Nephron progenitor cell (in vitro differentiated cells): ENCODE measurements around the gene POU2AF3.
"Not testable (repeated sequence)": the region's sequence is repeated elsewhere in the genome, so short reads cannot be mapped to it uniquely, and the experiment has no call there.

Experiments
- DNase-seq: peaks from one replicate; pipeline ENCODE4 v3.0.0; 2021
- H3K27ac Mint-ChIP-seq: 2 replicates; pipeline ENCODE4 v1.8.0; 2021; ENCODE audit warnings: mild to moderate bottlenecking, moderate library complexity, mixed read lengths
- H3K27me3 Mint-ChIP-seq: 2 replicates; pipeline ENCODE4 v1.8.0; 2021; ENCODE audit warnings: mild to moderate bottlenecking, low read depth, mixed read lengths; ENCODE audit not compliant: poor library complexity
- H3K36me3 Mint-ChIP-seq: 2 replicates; pipeline ENCODE4 v1.8.0; 2021; ENCODE audit warnings: low read depth, mixed read lengths
- H3K4me1 Mint-ChIP-seq: 2 replicates; pipeline ENCODE4 v1.8.0; 2021; ENCODE audit warnings: mixed read lengths
- H3K4me3 Mint-ChIP-seq: 2 replicates; pipeline ENCODE4 v1.8.0; 2021; ENCODE audit warnings: mild to moderate bottlenecking, moderate library complexity, mixed read lengths
- H3K9me3 Mint-ChIP-seq: 2 replicates; pipeline ENCODE4 v1.8.0; 2021; ENCODE audit warnings: mild to moderate bottlenecking, moderate library complexity, mixed read lengths
- CTCF ChIP-seq: fragments of 200-600 bp; sonication (generic); IDR thresholded peaks from 2 replicates; pipeline ENCODE4 v1.5.0; 2021; ENCODE audit warnings: antibody characterized with exemption

The POU2AF3 gene

GRCh38 chr11:111319296-111319695 lies 20.9 kb downstream of the POU2AF3 start:
- Mint-ChIP-seq H3K27ac (peak overlapping the region; percentile 84), H3K36me3 (no peaks in the 10 kb centered on the region), H3K4me3 (no peak overlapping the region), H3K9me3 (peaks cover 19% of the 10 kb centered on the region), H3K4me1 (peaks cover 6% of the 10 kb centered on the region), H3K27me3 (peaks cover 9% of the 10 kb centered on the region)
- DNase-seq = no peak
- no peak for TF ChIP-seq CTCF

DNA sequence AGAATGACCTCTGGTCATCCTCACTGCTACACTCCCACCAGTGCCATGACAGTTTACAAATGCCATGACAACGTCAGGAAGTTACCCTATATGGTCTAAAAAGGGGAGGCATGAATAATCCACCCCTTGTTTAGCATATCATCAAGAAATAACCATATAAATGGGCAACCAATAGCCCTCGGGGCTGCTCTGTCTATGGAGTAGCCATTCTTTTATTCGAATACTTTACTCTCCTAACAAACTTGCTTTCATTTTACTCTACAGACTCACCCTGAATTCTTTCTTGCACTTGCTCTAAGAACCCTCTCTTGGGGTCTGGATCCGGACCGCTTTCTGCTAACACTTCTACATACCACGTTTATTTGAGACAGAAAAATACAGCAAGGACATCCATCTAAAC lies 21.9 kb downstream of the POU2AF3 start:
- not testable (repeated sequence) for H3K4me3 Mint-ChIP-seq, H3K27me3 Mint-ChIP-seq, H3K36me3 Mint-ChIP-seq, DNase-seq, H3K27ac Mint-ChIP-seq, H3K4me1 Mint-ChIP-seq
- H3K9me3 Mint-ChIP-seq = peaks cover 13% of the 10 kb centered on the region

DNA sequence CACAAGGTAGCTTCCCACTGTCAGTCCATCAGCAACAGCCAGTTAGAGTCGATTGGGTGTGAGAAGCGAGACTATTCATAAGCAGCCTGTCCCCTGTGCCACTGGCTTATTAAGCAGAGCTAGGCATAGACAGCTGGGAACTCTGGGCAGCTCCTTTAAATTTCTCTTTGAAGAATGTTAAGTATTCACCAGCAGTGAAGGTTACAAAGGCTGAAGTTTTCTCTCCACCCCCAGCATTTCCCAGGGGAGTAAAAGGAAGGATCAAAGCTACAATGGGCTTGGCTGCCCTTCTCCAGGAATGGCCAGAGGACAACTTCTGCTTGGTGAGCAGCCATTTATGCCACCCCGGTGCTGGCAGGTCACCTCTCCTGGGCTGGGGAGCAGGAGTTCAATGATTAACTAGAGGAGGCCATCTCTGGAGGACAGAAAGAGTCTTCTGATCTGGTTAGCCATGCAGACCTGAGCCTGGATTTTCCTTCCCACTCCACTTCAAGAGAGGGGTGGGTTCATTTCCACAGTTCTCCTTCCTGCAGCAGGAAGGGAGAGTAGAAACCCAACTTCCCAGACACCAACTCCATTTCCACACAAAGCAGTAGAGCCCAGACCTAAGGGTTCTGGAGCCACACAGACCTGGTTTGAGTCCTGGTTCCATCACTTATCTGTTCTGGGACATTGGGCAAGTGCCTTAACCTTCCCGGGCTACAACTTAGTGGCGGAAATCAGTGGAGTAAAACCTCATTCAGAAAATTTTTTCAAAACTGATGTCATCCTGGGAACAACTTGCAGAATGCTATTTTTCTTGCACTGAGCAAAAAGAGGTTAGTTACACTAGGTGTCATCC lies 22.6 kb downstream of the POU2AF3 start:
- H3K4me3 Mint-ChIP-seq = no peak overlapping the region
- peaks cover 6% of the 10 kb centered on the region for H3K4me1 Mint-ChIP-seq
- no peak for DNase-seq
- peaks cover 6% of the 10 kb centered on the region for H3K9me3 Mint-ChIP-seq
- no peak overlapping the region for H3K27ac Mint-ChIP-seq
- H3K36me3 Mint-ChIP-seq = no peaks in the 10 kb centered on the region
- H3K27me3 Mint-ChIP-seq = peaks cover 8% of the 10 kb centered on the region
- TF ChIP-seq CTCF = no peak

DNA sequence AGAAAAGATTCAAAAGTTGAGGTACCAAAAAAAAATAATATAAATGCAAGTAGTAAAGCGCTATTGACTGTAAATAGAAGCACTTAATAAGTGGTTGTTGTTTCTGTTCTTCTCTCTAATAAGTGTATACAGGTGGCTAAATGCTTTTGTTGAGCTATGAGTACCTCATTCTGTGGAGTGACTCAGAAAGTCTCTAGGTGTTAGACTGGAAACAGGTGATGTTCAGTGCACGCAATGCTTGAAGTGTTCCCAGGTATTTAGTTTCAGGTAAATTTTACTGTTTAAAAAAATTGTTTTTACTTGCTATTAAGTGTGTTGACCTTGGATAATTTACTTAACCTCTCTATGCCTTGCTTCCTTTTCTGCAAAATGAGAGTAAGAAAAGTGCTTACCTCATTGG lies 24.2 kb downstream of the POU2AF3 start:
- H3K27ac Mint-ChIP-seq = no peak overlapping the region
- DNase-seq = no peak
- no peak for TF ChIP-seq CTCF
- no peaks in the 10 kb centered on the region for H3K36me3 Mint-ChIP-seq
- H3K9me3 Mint-ChIP-seq = no peaks in the 10 kb centered on the region
- H3K4me1 Mint-ChIP-seq = peaks cover 6% of the 10 kb centered on the region
- H3K4me3 Mint-ChIP-seq = no peak overlapping the region
- peaks cover 8% of the 10 kb centered on the region for H3K27me3 Mint-ChIP-seq

DNA sequence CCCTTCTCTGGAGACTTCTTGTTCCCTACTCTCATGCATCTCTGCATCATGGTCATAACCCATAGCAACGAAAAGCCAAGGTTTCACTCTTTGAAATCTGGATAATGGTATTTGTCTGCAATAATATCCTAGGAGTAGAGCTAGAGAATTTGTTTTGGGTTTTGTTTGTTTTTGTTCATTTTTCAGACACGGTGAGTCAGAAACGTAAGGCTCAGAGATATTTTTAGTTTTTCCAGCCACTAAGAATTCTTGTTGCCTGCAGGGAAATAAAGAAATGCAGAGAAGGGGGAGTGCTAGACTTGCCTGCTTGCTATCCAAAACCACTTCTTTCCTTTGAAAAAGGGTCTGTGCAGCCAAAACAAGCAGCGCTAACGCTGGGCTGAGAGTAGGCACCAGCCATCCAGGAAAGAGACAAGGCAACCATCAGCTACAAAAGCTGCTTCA lies 26.0 kb downstream of the POU2AF3 start:
- peaks cover 3% of the 10 kb centered on the region for H3K27me3 Mint-ChIP-seq
- peak overlapping the region; percentile 36 for H3K27ac Mint-ChIP-seq
- peaks cover 6% of the 10 kb centered on the region for H3K4me1 Mint-ChIP-seq
- H3K4me3 Mint-ChIP-seq = no peak overlapping the region
- DNase-seq = no peak
- H3K36me3 Mint-ChIP-seq = no peaks in the 10 kb centered on the region
- TF ChIP-seq CTCF = no peak
- H3K9me3 Mint-ChIP-seq = no peaks in the 10 kb centered on the region

DNA sequence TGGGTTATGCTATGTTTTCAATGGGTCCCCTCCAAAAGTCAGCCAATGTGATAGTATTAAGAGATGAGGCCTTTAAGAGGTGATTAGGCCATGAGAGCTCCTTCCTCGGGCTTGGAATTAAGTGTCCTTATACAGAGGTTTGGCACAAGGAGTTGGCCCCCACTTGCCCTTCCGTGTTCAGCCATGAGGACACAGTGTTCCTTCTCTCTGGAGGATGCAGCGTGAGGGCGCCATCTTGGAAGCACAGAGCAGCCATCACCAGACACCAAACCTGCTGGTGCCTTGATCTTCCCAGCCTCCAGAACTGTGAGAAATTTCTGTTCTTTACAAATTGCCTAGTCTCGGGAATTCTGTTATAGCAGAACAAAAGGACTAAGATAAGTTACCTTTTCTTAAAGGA lies 26.9 kb downstream of the POU2AF3 start:
- no peaks in the 10 kb centered on the region for H3K9me3 Mint-ChIP-seq
- H3K27me3 Mint-ChIP-seq = peaks cover 3% of the 10 kb centered on the region
- H3K4me3 Mint-ChIP-seq = no peak overlapping the region
- DNase-seq = no peak
- no peak overlapping the region for H3K27ac Mint-ChIP-seq
- no peaks in the 10 kb centered on the region for H3K36me3 Mint-ChIP-seq
- TF ChIP-seq CTCF = no peak
- H3K4me1 Mint-ChIP-seq = peaks cover 6% of the 10 kb centered on the region
